Measurements from ENCODE around the gene IL1RAPL1. TPM values are rescaled to one million over a fixed set of nuclear protein-coding genes. Genes with fewer than 3 reads are reported as not detected.

IL1RAPL1 gene
- total RNA-seq, 4 donors from 2014 or later = 0.78 TPM; not detected in 3

DNA sequence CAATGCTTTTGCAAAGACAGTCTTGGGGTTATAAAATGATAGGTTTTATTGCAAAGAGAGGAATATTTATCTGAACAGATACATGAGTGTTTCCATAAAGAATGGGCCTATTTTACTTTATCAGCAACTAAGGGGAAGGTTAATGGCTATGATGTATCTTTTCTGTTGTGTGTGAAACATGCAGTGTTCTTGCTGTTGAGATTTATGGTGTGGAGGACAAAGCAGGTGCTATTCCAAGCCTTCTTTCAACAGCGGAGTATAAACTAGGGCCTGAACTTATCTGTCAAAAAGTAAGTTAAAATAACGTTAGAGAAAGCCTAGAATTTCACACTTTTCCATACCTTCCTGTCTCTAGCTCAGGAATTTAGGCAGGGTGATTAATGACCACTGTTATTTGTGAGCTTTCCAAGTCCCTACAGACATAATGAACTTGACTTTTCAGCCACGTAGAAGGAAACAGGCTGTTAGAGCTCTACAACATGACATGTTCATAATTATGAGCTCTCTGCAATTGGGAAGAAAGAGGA is 411.4 kb downstream of the IL1RAPL1 start:
- TF ChIP-seq POLR2A (IDR thresholded peaks at IDR 0.05) = no peak
- TF ChIP-seq, protein P1, sequence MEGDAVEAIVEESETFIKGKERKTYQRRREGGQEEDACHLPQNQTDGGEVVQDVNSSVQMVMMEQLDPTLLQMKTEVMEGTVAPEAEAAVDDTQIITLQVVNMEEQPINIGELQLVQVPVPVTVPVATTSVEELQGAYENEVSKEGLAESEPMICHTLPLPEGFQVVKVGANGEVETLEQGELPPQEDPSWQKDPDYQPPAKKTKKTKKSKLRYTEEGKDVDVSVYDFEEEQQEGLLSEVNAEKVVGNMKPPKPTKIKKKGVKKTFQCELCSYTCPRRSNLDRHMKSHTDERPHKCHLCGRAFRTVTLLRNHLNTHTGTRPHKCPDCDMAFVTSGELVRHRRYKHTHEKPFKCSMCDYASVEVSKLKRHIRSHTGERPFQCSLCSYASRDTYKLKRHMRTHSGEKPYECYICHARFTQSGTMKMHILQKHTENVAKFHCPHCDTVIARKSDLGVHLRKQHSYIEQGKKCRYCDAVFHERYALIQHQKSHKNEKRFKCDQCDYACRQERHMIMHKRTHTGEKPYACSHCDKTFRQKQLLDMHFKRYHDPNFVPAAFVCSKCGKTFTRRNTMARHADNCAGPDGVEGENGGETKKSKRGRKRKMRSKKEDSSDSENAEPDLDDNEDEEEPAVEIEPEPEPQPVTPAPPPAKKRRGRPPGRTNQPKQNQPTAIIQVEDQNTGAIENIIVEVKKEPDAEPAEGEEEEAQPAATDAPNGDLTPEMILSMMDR (IDR thresholded peaks at IDR 0.05) = no peak
- H3K27ac ChIP-seq = no peak overlapping the region
- H3K4me1 ChIP-seq = no peaks in the 10 kb centered on the region
- no peak for DNase-seq
- no peak overlapping the region for H3K4me3 ChIP-seq (replicated peaks in 1 of 3)
- no peaks in the 10 kb centered on the region for H3K36me3 ChIP-seq
- 72 to 74% methylated on average over 3 of the region's 3 CpGs for WGBS, 2 donors
- H3K27me3 ChIP-seq = no peaks in the 10 kb centered on the region
- intact Hi-C loops (cut with DNase I) = no loop called here
- H3K9me3 ChIP-seq = no peaks in the 10 kb centered on the region

DNA sequence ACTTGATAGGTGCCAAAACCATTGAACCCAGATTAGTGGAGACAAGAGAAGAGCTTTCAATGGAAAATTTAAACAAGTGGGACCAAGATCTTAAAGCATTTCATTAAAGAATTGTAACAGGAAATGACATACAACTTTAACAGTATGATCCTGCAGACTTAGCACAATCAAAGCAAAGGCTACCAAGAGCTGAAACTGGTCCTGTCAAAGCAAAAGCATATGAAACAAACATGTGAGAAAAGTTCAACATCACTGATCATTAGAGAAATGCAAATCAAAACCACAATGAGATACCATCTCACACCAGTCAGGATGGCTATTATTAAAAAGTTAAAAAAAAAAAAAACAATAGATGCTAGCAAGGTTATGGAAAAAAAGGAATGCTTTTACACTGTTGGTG is 425.6 kb downstream of the IL1RAPL1 start:
- intact Hi-C loops (cut with DNase I) = no loop called here
- no peak for TF ChIP-seq POLR2A (IDR thresholded peaks at IDR 0.05)
- TF ChIP-seq, protein P1 (IDR thresholded peaks at IDR 0.05) = no peak
- no peak for DNase-seq
- no peaks in the 10 kb centered on the region for H3K36me3 ChIP-seq
- H3K4me1 ChIP-seq = no peaks in the 10 kb centered on the region
- H3K4me3 ChIP-seq (replicated peaks in 1 of 3) = no peak overlapping the region
- H3K9me3 ChIP-seq = no peaks in the 10 kb centered on the region
- H3K27me3 ChIP-seq = no peaks in the 10 kb centered on the region
- no peak overlapping the region for H3K27ac ChIP-seq

DNA sequence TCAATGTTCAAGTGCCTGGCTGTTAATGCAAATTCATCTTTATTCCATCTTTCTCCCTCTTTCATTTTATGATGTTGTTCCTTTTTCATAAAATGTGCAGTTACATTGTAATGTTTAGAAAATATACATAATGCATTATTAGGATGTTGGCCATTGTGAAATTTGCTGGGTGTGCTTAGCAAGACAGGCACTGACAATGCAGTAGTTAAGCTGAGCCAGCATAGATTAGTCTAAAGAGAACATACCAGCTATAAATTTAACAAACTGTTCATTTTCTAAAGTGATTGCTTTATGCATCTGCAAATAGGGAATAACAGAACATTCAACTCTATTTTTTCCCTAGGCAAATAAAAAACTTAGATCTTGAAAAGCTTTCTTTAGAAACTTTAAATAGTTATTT is 436.0 kb downstream of the IL1RAPL1 start:
- no peaks in the 10 kb centered on the region for H3K27me3 ChIP-seq
- no peaks in the 10 kb centered on the region for H3K36me3 ChIP-seq
- H3K27ac ChIP-seq = no peak overlapping the region
- TF ChIP-seq POLR2A (IDR thresholded peaks at IDR 0.05) = no peak
- TF ChIP-seq, protein P1 (IDR thresholded peaks at IDR 0.05) = no peak
- no peak for DNase-seq
- H3K4me3 ChIP-seq (replicated peaks in 1 of 3) = no peak overlapping the region
- no peaks in the 10 kb centered on the region for H3K9me3 ChIP-seq
- no peaks in the 10 kb centered on the region for H3K4me1 ChIP-seq
- intact Hi-C loops (cut with DNase I) = no loop called here

DNA sequence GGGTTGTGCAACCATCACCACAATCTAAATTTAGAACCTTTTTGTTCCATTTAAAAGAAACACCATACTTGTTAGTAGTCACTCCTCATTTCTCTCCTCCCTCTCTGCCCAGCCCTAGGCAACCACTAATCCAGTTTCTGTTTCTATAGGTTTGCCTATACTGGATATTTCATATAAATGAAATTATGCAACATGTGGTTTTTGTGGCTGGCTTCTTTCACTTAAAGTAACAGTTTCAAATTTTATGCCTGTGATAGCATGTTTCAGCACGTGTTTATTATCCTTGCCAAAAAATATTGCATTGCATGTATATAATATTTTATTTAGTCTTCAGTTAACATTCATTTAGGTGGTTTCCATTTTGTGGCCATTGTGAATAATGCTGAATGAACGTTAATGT is 437.6 kb downstream of the IL1RAPL1 start:
- no peaks in the 10 kb centered on the region for H3K27me3 ChIP-seq
- H3K27ac ChIP-seq = no peak overlapping the region
- TF ChIP-seq, protein P1 (IDR thresholded peaks at IDR 0.05) = no peak
- TF ChIP-seq POLR2A (IDR thresholded peaks at IDR 0.05) = no peak
- H3K4me1 ChIP-seq = no peaks in the 10 kb centered on the region
- intact Hi-C loops (cut with DNase I) = no loop called here
- WGBS, 2 donors = 75 to 76% methylated on average over 2 of the region's 2 CpGs
- no peak overlapping the region for H3K4me3 ChIP-seq (replicated peaks in 1 of 3)
- H3K9me3 ChIP-seq = no peaks in the 10 kb centered on the region
- no peaks in the 10 kb centered on the region for H3K36me3 ChIP-seq
- no peak for DNase-seq

DNA sequence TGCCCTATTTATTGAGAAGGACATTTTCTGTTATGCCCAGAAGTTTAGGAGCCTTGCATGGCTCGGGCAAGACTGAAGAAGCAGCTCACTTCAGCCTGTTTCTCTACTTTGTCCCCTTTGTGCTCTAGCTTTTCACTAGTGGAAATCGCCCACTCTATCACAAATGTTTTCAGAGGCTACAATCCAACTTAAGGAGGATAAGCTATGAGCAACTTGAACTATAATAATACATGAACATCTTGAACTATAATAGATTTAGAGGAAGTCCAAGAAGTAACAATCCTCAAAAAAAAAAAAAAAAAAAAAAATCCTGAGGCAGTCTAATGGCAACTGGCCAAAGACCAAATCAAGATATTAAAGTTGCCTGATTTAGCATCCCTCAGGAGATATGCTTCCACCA is 452.3 kb downstream of the IL1RAPL1 start:
- intact Hi-C loops (cut with DNase I) = no loop called here
- H3K4me3 ChIP-seq (replicated peaks in 1 of 3) = no peak overlapping the region
- 18 to 29% methylated on average over 2 of the region's 2 CpGs for WGBS, 2 donors
- H3K27ac ChIP-seq = no peak overlapping the region
- no peak for TF ChIP-seq POLR2A (IDR thresholded peaks at IDR 0.05)
- TF ChIP-seq, protein P1 (IDR thresholded peaks at IDR 0.05) = no peak
- no peaks in the 10 kb centered on the region for H3K9me3 ChIP-seq
- no peak for DNase-seq
- H3K36me3 ChIP-seq = no peaks in the 10 kb centered on the region
- H3K27me3 ChIP-seq = no peaks in the 10 kb centered on the region
- H3K4me1 ChIP-seq = no peaks in the 10 kb centered on the region

All from thyroid gland (tissue), 4 donors.